GM21447 (cell line): ENCODE data around the gene TSPAN5.
"Not testable (repeated sequence)": the region's sequence is repeated elsewhere in the genome, so short reads cannot be mapped to it uniquely, and the experiment has no call there.

Experiments used
- ATAC-seq: cut with Tn5 transposase; IDR thresholded peaks from one replicate; pipeline ENCODE4 v1.9.1; 2021; ENCODE audit not compliant: unreplicated experiment

TSPAN5 gene

DNA sequence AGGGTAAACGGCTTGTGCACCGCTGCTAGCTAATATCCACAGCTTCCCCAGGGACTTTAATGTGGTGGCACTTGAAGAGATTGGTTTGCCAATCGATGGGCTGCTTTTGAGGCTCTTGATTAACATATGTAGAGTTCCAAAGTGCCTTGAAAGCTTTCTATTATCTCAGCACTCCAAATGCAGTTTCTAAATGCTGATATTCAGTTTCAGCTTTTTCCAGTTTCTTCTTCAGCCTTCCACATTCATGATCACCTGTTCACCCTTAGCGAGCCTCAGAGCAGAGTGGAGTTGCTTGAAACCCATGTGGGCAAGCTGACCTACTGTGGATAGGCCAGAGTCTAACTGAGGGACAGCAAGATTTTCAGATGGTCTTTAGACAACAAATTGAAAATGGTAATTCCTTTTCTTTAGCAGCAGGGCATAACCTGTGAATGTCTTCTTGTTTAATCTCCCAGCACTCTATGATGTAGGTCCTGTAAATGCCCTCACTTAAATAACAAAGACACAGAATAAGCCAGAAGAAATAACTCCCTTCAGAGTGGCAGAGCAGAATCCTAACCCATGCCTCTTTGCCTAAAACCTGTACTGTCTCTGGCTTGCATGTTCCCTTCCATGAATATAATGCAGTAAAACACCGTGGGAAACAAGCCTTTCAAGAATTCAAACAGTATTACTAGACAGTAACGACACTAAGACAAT is 99.8 kb downstream of the TSPAN5 start:
- no peak for ATAC-seq

DNA sequence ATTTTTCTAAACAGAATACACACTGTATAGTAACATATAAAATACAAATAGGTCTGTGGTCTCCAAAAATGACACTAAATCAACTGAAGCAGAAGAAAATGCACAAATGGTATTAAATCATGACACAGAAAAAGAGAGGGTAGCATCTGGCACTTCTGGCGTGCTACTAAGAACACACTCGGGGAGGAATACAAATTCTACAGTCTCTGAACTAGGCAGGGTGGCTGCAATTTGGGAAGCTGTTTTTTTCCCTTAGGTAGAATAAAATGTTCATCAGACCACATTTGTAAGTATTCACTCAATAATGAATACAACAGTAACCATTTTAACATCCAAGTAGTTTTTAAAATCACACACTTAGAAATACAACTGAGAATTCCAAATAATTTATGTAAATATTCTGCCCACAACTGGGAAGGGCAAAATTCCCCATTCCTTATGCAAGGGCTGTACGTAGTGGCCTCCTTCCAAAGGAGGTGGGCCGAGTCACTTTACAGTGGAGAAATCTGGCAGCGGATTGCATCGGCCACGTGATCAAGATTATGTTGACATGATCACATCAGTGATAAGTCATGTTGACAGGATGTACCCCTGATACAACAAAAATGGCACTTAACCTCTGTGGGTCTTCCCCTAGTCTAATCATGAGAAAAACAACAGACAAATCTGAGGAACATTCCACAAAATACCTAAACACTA is 101.1 kb downstream of the TSPAN5 start:
- ATAC-seq: no peak

DNA sequence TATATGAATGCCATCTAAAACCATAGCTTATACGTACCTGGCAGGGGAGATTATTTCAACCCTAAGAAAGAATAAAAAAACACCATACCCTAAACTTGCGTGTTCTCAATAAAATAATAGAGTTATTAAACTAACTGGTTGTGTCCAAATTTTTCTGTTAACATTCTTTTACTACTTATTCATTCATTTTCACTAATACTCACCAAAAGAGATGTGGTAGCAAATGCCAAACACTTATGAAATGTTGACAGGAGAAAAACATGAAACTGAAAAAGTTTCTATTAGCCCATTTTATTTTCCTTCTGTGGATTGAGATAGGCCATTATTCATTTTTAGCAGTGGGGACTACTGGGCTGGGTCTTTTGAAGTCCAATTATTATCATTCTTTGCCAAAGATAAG is 102.0 kb downstream of the TSPAN5 start:
- ATAC-seq: no peak

DNA sequence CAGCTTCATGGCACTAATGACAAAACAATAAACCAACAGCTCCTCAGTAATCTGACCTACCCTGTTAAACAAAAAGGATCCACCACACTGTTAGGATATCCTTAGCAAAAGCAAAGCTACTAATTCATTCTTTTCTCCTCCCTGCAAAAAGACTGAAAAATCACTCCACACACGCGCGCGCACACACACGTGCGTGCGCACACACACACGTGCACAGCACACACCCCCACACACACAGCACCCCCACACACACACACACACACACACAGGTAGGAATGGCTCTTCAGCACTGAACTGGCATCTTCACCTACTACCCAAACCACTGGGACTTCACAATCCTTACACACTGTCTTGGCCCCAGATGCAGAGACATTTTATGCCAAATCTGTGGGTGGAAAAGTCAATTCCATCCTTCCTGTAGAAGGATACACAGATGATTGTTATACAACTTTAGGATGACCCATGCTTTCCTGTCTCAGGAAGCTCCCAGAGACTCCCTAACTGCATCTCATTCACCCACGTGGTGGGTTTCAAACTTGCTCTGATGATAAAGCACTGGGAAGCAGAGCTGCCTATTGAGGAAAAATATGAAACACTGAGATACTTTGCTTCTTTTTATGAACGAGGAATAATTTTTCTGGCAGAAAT is 102.5 kb downstream of the TSPAN5 start:
- ATAC-seq: no peak

DNA sequence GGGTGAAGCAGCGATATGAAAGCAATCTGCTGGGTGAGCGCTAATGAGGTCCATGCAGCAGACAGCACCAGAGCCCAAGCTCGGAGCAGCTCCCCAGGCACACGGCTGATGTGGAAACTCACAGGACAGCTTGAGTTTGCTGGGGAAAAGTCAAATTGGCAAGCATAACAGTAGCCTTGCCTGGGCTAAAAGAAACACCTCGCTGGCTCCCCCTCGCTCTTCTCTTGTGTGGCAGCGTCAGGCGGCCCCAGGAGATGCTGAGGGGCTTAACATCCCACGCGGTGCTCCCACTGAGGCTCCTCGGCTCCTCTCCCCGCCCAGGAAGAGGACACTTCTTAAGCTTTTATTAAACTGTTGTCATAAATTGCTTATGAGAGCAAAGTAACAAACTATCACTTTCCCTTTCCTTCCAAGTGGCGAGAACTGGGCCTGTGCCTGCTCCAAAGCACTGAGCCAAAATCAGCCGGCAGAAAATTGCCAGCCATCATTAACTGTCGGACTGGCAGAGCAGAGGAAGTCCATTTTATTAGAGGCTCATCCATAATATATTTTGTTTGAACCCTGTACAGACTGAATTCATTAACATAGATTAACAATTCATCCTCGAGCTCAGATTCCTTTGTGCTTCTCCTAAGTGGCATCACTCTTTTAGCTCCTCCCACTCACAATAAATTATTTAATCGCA is 111.4 kb downstream of the TSPAN5 start:
- ATAC-seq: no peak

DNA sequence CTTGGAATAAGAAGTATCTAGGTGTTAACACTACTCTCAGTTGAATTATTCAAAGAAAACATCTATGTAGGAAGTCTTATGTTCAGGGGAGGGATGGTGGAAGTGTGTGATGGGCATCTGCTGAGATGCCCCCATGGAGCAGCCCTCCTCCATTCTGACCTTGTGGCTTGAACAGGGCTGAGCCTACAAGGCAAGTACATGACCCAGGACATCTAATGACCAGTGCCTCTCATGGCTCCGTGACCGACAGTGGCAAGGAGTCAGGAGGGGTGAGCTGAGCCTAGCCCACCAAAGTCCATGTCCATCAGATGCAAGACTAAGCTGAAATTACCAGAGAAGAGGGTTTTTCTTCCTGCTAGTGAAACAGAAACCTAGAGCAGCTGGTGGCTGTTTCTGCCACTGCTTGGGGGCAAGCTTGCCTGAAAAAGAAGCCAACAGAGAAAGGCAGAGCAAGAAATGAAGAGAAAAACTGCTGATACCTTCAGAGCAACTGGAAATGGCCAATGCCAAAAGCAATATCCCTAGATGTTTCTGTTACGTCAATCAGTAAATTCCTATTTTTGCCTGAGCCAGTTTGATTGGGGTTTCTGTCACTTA is 113.5 kb downstream of the TSPAN5 start:
- ATAC-seq: no peak

DNA sequence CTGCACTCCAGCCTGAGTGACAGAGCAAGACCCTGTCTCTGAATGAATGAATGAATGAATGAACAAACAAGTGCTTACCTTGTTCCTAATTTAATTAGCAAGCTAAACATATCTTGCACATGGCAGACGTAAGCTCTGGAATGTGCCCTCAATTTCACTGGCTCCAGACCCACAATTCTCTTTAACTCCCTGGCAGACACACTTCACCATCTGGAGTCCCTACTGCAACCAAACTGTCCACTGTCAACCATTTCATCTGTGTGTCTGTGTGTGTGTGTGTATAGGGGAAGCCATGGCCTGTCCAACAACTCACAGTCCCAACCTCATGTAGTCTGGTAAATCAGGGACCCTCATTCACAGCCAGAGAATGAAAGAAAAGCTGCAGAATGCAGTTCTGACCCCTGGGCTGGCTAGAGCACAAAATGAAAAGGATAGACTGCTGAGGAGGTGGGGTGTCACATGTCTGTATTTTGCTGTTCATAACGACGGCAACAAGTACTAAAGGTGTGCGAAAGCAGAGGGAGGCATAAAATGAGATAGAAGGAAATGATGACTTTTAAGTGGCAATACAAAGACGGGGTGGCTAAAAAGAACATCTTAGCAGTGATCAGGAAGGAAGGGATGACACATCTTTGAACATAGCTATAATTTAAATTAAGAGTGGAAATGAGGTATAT is 114.1 kb downstream of the TSPAN5 start:
- no peak for ATAC-seq

DNA sequence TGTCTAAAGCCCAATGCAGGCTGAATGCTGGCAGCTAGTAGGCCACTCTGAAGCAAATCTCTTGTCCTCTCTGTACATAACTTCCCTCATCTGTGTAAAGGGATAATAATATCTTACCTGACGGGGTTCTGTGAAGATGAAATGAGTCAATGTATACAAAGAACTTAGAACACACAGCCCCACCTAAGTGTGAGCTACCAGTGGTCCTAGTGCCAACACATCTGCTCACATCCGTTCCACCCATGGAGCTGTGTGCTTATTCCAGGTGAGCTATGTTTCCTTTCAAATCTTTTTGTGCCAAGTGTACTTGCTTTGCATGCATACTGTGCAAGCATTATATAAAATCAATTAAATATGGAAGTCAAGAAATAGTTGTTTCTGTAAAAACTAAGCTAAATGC is 116.4 kb downstream of the TSPAN5 start:
- no peak for ATAC-seq

DNA sequence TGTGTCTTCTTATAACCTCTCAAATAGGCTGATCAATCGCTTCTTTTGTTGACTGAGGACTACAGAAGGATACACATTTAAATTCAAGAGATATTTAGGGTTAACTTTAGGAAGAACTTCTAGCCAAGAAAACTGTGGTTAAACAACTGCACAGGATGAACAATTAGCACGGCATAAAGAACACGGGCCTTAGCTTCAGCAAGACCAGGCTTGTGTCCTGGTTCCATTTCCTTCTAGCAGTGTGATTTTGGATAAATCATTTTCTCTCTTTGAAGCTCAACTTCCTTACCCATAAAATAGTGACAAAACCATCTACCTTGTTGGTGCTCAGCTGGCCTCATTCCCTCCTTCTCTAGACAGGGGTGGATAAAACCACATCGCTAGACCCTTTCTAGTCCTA is 117.6 kb downstream of the TSPAN5 start:
- ATAC-seq: no peak

DNA sequence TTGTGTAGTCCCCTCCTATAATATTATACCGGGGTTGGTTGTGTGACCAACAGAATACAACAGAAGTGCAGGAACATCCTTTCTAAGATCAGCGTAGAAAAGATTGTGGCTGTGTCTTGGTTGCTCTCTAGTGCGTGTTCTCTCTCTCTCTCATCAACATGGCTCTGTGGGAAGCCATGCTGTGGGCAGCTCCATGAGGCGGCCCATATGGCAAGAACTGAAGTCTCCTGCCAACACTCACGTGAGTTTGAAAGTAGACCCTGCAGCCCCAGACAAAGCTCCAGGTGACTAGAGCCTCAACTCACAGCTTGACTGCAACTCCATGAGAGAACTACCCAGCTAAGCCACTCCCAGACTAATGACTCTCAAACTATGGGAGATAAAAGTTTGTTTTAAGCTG is 118.7 kb downstream of the TSPAN5 start:
- ATAC-seq: no peak

DNA sequence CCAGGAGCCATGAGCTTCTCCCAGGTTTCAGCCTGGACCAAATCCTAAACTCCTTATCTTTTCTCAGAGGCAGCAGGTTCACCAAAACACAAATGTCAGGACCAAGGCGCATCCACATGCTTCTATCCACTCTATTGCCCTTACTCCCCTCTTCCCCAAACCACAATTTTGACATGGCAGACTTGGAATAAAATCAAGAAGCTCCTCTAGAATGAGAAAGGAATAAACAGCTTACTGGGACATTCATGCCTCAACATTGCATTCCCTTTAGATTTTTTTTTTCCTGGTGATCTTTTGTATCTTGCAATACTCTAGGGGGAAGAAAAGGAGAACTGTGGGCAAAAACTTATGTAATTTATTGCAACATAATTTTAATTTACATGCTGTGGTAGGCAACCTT is 119.1 kb downstream of the TSPAN5 start:
- ATAC-seq: no peak

DNA sequence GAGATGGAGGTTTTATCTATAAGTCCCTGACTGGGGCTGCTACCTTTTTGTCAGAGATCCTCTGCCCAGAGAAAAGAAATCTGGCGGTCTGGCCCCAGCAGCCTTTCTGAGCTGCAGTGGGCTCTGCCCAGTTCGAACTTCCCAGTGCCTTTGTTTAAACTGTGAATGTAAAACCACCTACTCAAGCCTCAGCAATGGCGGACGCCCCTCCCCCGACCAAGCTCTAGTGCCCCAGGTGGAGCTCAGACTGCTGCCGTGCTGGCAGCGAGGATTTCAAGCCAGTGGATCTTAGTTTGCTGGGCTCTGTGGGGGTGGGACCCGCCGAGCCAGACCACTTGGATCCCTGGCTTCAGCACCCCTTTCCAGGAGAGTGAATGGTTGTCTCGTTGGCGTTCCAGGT is 121.8 kb downstream of the TSPAN5 start:
- no peak for ATAC-seq

DNA sequence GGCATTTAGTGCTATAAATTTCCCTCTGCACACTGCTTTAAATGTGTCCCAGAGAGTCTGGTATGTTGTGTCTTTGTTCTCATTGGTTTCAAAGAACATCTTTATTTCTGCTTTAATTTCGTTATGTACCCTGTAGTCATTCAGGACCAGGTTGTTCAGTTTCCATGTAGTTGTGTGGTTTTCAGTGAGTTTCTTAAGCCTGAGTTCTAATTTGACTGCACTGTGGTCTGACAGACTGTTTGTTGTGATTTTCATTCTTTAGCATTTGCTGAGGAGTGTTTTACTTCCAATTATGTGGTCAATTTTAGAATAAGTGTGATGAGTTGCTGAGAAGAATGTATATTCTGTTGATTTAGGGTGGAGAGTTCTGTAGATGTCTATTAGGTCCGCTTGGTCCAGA is 124.3 kb downstream of the TSPAN5 start:
- not testable (repeated sequence) for ATAC-seq

DNA sequence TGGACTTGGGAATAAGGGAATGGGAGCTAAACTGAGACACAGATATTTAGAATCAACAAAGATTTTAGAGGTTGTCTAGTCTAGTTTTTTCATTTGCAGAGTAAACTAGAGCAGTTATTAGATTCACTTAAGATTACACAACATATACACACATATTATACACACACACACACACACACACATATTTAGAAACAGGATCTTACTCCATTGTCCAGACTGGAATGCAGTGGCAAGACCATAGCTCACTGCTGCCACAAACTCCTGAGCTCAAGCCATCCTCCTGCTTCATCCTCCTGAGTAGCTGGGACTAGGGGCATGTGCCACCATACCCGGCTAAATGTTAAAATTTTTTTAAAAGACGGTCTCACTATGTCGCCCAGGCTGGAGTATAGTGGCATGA is 127.8 kb downstream of the TSPAN5 start:
- no peak for ATAC-seq

DNA sequence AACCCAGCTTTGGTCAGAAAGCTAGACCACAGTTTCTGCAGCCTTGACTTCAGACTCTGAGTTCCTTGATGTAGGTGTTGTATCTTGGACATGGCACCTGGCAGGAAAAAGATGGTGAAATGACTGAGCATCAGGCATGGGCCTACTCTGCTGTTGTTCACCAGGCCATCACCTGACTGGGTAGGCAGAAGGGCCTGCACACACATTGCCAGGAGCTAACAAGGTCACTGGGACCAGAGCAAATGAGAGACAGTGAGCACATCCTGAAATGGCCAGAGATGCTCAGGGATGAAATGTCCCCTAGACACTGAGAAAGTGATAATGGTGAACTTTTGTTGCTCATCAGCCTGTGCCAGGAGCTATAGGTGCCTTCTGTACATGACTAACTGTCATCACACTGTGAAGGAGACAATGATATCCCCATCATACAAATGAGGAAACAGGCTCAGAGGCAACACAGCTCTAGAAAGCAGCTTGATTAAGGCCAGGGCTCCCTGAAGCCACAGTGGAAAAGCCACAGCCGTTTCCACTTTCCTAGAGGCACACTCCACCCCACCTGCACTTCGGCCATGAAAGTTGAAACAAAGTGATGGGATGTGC is 128.3 kb downstream of the TSPAN5 start:
- no peak for ATAC-seq

DNA sequence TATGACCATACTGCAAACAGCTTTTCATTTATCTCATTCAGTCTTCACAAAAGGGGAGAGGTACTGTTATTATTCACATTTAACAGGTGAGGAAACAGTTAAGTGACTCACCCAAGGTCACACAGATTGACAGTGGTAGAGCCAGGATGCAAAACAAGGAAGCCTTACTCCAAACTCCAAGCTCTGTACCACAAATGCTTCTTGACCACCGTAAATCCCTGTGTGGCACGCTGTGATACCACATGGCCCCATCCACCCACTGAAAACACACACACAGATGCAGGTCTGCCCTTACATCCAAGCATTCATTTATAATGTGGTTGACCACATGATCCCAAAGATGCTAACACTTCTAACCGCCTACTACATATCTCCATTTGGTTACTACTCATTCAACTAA is 129.5 kb downstream of the TSPAN5 start:
- no peak for ATAC-seq

DNA sequence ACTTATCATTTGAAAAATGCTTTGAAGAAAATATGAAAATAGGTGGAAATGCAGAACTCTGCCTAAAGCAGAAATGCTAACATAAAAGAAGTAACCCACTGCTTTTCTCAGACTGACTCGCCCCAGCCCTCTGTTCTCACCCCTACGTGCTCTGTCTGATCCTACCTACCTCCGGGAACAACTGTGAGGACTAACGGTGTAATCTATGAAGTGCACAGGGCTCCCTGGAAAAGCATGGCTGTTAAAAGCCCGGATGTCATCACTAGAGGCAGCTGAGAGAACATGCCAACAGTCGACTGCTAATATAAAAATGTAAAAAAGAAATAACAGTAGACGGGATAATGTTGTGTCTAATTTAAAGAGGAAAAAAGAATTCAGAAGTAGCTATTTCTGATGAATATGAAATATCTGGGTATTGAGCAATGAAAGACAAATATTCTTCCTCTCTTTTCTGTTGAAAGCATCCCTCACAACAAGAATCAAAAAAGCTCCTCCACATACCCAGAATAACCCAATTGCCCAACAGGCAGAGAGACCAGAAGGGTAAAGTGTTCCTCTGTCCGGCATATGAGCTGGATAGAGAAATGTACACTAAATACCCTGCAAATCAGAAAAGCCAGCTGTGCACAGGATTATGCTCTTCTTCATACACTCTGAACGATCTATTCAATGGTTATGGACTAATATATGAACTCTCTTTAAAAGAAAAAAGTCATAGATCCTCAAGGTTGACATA is 130.7 kb downstream of the TSPAN5 start:
- ATAC-seq: no peak

DNA sequence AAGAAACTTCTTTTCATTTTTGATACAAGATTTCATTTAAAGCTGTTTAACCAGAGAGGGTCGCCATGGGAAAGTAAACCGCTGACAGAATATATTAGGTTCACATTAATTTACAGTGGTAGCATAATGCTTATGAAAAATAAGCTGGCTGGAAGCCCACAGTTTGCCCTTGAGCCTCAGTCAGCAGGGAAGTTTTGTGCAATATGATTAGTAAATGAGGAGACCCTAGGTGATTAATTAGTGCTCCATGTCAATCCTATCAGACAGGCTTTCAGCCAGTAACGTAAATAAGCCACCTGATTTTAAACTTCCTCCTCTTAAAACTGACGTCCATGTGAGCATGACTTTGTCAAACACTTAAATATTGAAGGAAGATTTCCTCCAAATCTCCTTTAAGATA is 134.2 kb downstream of the TSPAN5 start:
- no peak for ATAC-seq

DNA sequence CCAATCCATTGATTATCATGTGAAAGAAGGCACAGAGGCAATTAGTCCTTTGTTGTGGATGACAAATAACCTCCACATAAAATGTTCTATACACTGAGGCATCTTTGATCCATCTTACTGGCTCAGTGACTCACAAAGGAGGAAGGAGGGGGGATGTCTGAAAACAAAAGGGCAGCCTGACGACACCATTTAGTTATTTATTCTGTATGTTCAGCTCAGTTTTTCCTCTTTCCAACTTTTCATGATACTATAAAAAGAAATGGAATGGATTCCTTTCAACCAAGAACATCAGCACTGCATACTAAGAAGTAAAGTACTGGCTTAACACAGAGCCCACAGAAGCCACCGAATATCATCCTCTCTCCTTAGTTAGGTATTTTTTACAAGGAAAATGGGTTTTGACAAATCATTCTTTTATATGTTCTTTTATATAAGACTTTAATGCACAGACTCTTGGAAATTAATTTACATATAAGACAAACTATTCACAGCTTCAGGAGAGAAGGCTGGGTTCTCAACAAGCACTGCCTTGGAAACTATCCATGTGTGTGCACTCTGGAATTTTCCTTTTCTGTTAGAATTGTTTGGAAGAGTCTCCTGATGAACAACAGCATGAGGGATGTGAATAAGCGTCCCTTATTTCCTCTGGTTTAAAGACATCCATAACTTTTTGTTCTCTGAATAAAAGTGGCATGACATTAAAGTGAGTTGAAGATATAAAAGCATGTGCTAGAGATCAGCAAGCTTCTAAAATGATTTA is 135.6 kb downstream of the TSPAN5 start:
- ATAC-seq: no peak
